ENCODE data around the gene SYT3. TPM values are rescaled to one million over a fixed set of nuclear protein-coding genes. Genes with fewer than 3 reads are reported as not detected.

SYT3 gene
- polyA plus RNA-seq, 3 donors: not detected

- H3K79me2 ChIP-seq (ENCODE audit: insufficient read depth, low read length): no peaks in the 10 kb centered on the region
- no peaks in the 10 kb centered on the region for H3K27me3 ChIP-seq (ENCODE audit: control insufficient read depth in 2 of 2, insufficient read depth in 2 of 2, low read length in 2 of 2)
- H3K27me3 Mint-ChIP-seq (ENCODE audit: low read depth in 3 of 3): peaks cover 2 to 17% (median 3%) of the 10 kb centered on the region in 3 donors
- no peak overlapping the region for H3K9ac ChIP-seq (ENCODE audit: insufficient read depth, low read length, poor library complexity, severe bottlenecking)
- H3K27ac Mint-ChIP-seq: no peak overlapping the region
- no peaks in the 10 kb centered on the region for H4K20me1 ChIP-seq (ENCODE audit: insufficient read depth, low read length)
- H3K4me3 ChIP-seq (replicated peaks in 1 of 3; ENCODE audit: low read depth in 2 of 3, low read length in 3 of 3): no peak overlapping the region
- peaks cover 10 to 18% of the 10 kb centered on the region in 2 donors for H3K9me3 ChIP-seq (replicated peaks in 1 of 2; ENCODE audit: control insufficient read depth in 1 of 2, insufficient read depth in 1 of 2, low read length in 2 of 2)
- no peak for DNase-seq
- no peak overlapping the region for H3K4me2 ChIP-seq (replicated peaks; ENCODE audit: extremely low read depth, low read length, poor library complexity, severe bottlenecking)
- H3K36me3 ChIP-seq (replicated peaks in 1 of 2; ENCODE audit: control insufficient read depth in 1 of 2, insufficient read depth in 2 of 2, low read length in 2 of 2): no peaks in the 10 kb centered on the region
- no peaks in the 10 kb centered on the region for H3K36me3 Mint-ChIP-seq
- peaks cover 3 to 22% (median 12%) of the 10 kb centered on the region in 7 donors for H3K9me3 Mint-ChIP-seq
- TF ChIP-seq, protein P1, sequence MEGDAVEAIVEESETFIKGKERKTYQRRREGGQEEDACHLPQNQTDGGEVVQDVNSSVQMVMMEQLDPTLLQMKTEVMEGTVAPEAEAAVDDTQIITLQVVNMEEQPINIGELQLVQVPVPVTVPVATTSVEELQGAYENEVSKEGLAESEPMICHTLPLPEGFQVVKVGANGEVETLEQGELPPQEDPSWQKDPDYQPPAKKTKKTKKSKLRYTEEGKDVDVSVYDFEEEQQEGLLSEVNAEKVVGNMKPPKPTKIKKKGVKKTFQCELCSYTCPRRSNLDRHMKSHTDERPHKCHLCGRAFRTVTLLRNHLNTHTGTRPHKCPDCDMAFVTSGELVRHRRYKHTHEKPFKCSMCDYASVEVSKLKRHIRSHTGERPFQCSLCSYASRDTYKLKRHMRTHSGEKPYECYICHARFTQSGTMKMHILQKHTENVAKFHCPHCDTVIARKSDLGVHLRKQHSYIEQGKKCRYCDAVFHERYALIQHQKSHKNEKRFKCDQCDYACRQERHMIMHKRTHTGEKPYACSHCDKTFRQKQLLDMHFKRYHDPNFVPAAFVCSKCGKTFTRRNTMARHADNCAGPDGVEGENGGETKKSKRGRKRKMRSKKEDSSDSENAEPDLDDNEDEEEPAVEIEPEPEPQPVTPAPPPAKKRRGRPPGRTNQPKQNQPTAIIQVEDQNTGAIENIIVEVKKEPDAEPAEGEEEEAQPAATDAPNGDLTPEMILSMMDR (IDR thresholded peaks at IDR 0.05): no peak
- no peaks in the 10 kb centered on the region for H3K4me1 Mint-ChIP-seq
- WGBS (ENCODE audit: insufficient coverage): 84% methylated on average over 19 of the region's 20 CpGs
- H3K4me1 ChIP-seq (ENCODE audit: control insufficient read depth in 1 of 2, insufficient read depth in 2 of 2, low read length in 2 of 2): no peaks in the 10 kb centered on the region
- H3K27ac ChIP-seq (ENCODE audit: low read depth in 1 of 2, low read length in 2 of 2): no peak overlapping the region
- no peak overlapping the region for H3K4me3 Mint-ChIP-seq
- intact Hi-C loops (cut with micrococcal nuclease): no loop called here
- no peak overlapping the region for H2AFZ ChIP-seq (ENCODE audit: insufficient read depth, low read depth, low read length, poor library complexity, severe bottlenecking)
Observed at GRCh38 chr19:50629194-50629593, 10.5 kb downstream of the SYT3 start.

GRCh38 chr19:50628551-50628950 is 11.1 kb downstream of the SYT3 start:
- Histone ChIP-seq H3K9me3 (replicated peaks in 1 of 2; ENCODE audit: control insufficient read depth in 1 of 2, insufficient read depth in 1 of 2, low read length in 2 of 2) (peaks cover 4 to 11% of the 10 kb centered on the region in 2 donors), H3K27me3 (ENCODE audit: control insufficient read depth in 2 of 2, insufficient read depth in 2 of 2, low read length in 2 of 2) (no peaks in the 10 kb centered on the region), H3K4me1 (ENCODE audit: control insufficient read depth in 1 of 2, insufficient read depth in 2 of 2, low read length in 2 of 2) (no peaks in the 10 kb centered on the region), H3K9ac (ENCODE audit: insufficient read depth, low read length, poor library complexity, severe bottlenecking) (no peak overlapping the region), H3K4me3 (replicated peaks in 1 of 3; ENCODE audit: low read depth in 2 of 3, low read length in 3 of 3) (no peak overlapping the region), H3K36me3 (replicated peaks in 1 of 2; ENCODE audit: control insufficient read depth in 1 of 2, insufficient read depth in 2 of 2, low read length in 2 of 2) (no peaks in the 10 kb centered on the region), H3K4me2 (replicated peaks; ENCODE audit: extremely low read depth, low read length, poor library complexity, severe bottlenecking) (no peak overlapping the region), H4K20me1 (ENCODE audit: insufficient read depth, low read length) (no peaks in the 10 kb centered on the region), H3K79me2 (ENCODE audit: insufficient read depth, low read length) (no peaks in the 10 kb centered on the region), H3K27ac (ENCODE audit: low read depth in 1 of 2, low read length in 2 of 2) (no peak overlapping the region), H2AFZ (ENCODE audit: insufficient read depth, low read depth, low read length, poor library complexity, severe bottlenecking) (no peak overlapping the region)
- no peak overlapping the region for H3K27ac Mint-ChIP-seq
- WGBS (ENCODE audit: insufficient coverage): 100% methylated on average over 1 of the region's 7 CpGs
- no peak overlapping the region for H3K4me3 Mint-ChIP-seq
- peaks cover 0 to 16% (median 8%) of the 10 kb centered on the region in 7 donors for H3K9me3 Mint-ChIP-seq
- H3K27me3 Mint-ChIP-seq (ENCODE audit: low read depth in 3 of 3): peaks cover 2 to 17% (median 3%) of the 10 kb centered on the region in 3 donors
- no peaks in the 10 kb centered on the region for H3K4me1 Mint-ChIP-seq
- TF ChIP-seq, protein P1 (IDR thresholded peaks at IDR 0.05): no peak
- intact Hi-C loops (cut with micrococcal nuclease): no loop called here
- no peaks in the 10 kb centered on the region for H3K36me3 Mint-ChIP-seq
- no peak for DNase-seq
